ENCODE measurements around the gene HERC2. TPM values are rescaled to one million over a fixed set of nuclear protein-coding genes. Genes with fewer than 3 reads are reported as not detected.
"Not testable (repeated sequence)": the region's sequence is repeated elsewhere in the genome, so short reads cannot be mapped to it uniquely, and the experiment has no call there.

The HERC2 gene, protein sequence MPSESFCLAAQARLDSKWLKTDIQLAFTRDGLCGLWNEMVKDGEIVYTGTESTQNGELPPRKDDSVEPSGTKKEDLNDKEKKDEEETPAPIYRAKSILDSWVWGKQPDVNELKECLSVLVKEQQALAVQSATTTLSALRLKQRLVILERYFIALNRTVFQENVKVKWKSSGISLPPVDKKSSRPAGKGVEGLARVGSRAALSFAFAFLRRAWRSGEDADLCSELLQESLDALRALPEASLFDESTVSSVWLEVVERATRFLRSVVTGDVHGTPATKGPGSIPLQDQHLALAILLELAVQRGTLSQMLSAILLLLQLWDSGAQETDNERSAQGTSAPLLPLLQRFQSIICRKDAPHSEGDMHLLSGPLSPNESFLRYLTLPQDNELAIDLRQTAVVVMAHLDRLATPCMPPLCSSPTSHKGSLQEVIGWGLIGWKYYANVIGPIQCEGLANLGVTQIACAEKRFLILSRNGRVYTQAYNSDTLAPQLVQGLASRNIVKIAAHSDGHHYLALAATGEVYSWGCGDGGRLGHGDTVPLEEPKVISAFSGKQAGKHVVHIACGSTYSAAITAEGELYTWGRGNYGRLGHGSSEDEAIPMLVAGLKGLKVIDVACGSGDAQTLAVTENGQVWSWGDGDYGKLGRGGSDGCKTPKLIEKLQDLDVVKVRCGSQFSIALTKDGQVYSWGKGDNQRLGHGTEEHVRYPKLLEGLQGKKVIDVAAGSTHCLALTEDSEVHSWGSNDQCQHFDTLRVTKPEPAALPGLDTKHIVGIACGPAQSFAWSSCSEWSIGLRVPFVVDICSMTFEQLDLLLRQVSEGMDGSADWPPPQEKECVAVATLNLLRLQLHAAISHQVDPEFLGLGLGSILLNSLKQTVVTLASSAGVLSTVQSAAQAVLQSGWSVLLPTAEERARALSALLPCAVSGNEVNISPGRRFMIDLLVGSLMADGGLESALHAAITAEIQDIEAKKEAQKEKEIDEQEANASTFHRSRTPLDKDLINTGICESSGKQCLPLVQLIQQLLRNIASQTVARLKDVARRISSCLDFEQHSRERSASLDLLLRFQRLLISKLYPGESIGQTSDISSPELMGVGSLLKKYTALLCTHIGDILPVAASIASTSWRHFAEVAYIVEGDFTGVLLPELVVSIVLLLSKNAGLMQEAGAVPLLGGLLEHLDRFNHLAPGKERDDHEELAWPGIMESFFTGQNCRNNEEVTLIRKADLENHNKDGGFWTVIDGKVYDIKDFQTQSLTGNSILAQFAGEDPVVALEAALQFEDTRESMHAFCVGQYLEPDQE (N-terminal part only)
- 10 to 100 TPM; 18.8 to 40.8 TPM for total RNA-seq

DNA sequence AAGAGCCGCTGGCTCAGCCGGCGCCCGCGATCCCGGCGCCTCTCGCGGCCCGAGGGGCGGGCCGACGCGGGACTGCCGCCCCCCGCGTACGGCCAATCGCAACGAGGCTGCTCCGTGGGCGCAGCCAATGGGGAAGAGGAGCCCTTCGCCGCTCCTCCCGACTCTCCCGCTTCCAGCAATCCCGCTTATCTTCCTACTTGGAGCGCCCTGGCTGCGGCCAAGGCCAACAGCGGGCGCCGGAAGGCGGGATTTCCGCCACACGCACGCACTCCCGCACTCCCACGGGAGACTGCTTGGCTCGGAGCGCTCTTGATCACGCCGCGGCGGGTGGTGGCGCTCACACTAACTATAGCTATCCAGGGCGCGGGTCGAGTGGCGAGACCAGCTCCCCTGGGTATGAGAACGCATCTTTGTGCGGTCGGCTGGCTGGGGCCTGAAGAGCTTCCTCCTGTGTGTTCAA lies at the start of gene HERC2:
Gene HERC2 (minus strand): TSS at position 51 of the 460 bp plus-strand sequence. CDS start 746 bp downstream, outside the sequence.
- Mint-ChIP-seq H3K27ac (peak within 1 kb of the TSS; percentile 87), H3K36me3 (ENCODE audit: low read depth) (peaks cover 16% of the 10 kb centered on the region), H3K4me3 (peak within 1 kb of the TSS; percentile 91)
- H3K4me1 Mint-ChIP-seq; H3K9me3 Mint-ChIP-seq; H3K27me3 Mint-ChIP-seq; ATAC-seq (replicated peaks): not testable (repeated sequence)

DNA sequence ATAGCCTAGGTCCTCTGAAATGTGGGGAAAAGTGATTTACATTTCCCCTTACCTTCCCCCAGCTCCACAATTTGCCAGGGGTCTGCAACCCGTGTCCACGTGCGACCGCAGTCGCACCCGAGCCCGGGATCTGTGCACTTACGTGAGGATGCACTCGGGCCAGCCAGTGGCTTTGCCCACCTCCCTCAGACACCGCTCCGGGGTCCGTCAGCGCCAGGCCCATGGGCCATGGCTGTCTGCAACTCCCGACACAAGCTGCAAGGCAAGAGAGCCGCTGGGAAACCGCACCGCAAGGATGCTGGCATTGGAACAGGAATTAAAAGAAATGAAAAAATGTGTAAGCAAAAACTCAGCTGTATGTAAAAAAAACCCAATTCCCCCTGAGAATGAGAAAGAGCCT lies 43.5 kb upstream of the HERC2 start:
- H3K4me3 Mint-ChIP-seq; H3K36me3 Mint-ChIP-seq (ENCODE audit: low read depth); H3K27me3 Mint-ChIP-seq: not testable (repeated sequence)

DNA sequence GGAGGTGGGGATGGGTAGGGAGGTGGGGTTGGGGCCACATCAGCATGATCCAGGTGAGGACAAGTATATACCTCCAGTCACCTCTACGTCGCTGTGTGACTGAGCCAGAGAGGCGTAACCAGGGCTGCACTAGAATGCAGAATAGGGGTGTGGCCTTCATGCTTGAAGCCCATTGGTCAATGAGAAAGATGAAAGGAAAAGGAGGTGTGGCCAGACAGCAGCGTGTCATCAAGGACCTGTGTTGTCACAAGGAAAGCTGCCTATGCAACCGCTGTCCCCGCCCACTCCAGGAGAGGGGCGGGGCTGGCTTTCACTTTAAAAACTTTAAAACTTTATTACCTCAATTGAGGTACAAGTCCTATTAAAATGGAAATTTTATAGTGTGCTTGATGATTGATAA lies 36.0 kb upstream of the HERC2 start, which contains the start of gene GOLGA6L24:
Gene GOLGA6L24 (minus strand): TSS at position 101 of the 400 bp plus-strand sequence. CDS start 61 bp downstream, at position 40.
- not testable (repeated sequence) for H3K36me3 Mint-ChIP-seq (ENCODE audit: low read depth); H3K4me1 Mint-ChIP-seq; ATAC-seq (replicated peaks); H3K27me3 Mint-ChIP-seq; H3K27ac Mint-ChIP-seq; H3K4me3 Mint-ChIP-seq; H3K9me3 Mint-ChIP-seq

More for the DNA sequence above, 43.5 kb upstream of the HERC2 start:
- ATAC-seq (replicated peaks); H3K4me1 Mint-ChIP-seq; H3K27ac Mint-ChIP-seq; H3K9me3 Mint-ChIP-seq: not testable (repeated sequence)

GRCh38 chr15:28321358-28322078 lies 461 bp downstream of the HERC2 start:
- peaks cover 22% of the 10 kb centered on the region for H3K36me3 Mint-ChIP-seq (ENCODE audit: low read depth)
- not testable (repeated sequence) for ATAC-seq (replicated peaks); H3K27me3 Mint-ChIP-seq; H3K9me3 Mint-ChIP-seq; H3K4me1 Mint-ChIP-seq
- peak overlapping the region; percentile 91 for H3K4me3 Mint-ChIP-seq
- peak overlapping the region; percentile 87 for H3K27ac Mint-ChIP-seq

GRCh38 chr15:28319725-28320124 lies 2.3 kb downstream of the HERC2 start:
- H3K27ac Mint-ChIP-seq; H3K4me1 Mint-ChIP-seq; H3K9me3 Mint-ChIP-seq; ATAC-seq (replicated peaks); H3K27me3 Mint-ChIP-seq: not testable (repeated sequence)
- peak overlapping the region; percentile 5 for H3K4me3 Mint-ChIP-seq
- peaks cover 38% of the 10 kb centered on the region for H3K36me3 Mint-ChIP-seq (ENCODE audit: low read depth)

- peaks cover 44% of the 10 kb centered on the region for H3K36me3 Mint-ChIP-seq (ENCODE audit: low read depth)
- not testable (repeated sequence) for ATAC-seq (replicated peaks); H3K27me3 Mint-ChIP-seq; H3K27ac Mint-ChIP-seq; H3K4me3 Mint-ChIP-seq; H3K4me1 Mint-ChIP-seq; H3K9me3 Mint-ChIP-seq
Observed at GRCh38 chr15:28318828-28319227, 3.2 kb downstream of the HERC2 start.

DNA sequence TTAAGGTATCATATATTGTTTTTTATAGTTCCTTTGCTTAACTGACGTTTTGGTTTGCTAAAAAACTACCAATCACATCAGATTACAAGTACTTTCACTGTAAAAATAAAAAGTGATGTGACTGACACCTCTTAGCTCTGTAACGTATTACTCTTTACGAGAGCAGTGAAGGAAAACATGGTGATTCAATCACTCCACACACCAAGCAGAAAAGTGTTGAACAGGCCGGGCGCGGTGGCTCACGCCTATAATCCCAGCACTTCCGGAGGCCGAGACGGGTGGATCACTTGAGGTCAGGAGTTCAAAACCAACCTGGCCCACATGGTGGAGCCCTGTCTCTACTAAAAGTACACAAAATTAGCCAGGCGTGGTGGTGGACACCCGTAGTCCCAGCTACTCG lies 3.9 kb downstream of the HERC2 start:
- not testable (repeated sequence) for H3K27me3 Mint-ChIP-seq; ATAC-seq (replicated peaks); H3K4me3 Mint-ChIP-seq; H3K27ac Mint-ChIP-seq; H3K9me3 Mint-ChIP-seq; H3K4me1 Mint-ChIP-seq
- H3K36me3 Mint-ChIP-seq (ENCODE audit: low read depth): peaks cover 49% of the 10 kb centered on the region

DNA sequence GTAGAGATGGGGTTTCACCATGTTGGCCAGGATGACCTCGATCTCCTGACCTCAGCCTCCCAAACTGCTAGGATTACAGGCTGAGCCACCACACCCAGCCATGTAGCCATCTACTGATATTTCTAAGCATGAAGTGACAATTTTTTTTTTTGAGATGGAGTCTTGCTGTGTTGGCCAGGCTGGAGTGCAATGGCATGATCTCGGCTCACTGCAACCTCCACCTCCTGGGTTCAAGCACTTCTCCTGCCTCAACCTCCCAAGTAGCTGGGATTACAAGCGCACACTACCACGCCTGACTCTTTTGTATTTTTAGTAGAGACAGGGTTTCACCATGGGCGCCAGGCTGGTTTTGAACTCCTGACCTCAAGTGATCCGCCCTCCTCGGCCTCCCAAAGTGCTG lies 5.0 kb downstream of the HERC2 start:
- H3K4me3 Mint-ChIP-seq; H3K9me3 Mint-ChIP-seq; ATAC-seq (replicated peaks); H3K4me1 Mint-ChIP-seq; H3K27me3 Mint-ChIP-seq; H3K27ac Mint-ChIP-seq: not testable (repeated sequence)
- H3K36me3 Mint-ChIP-seq (ENCODE audit: low read depth): peaks cover 49% of the 10 kb centered on the region

DNA sequence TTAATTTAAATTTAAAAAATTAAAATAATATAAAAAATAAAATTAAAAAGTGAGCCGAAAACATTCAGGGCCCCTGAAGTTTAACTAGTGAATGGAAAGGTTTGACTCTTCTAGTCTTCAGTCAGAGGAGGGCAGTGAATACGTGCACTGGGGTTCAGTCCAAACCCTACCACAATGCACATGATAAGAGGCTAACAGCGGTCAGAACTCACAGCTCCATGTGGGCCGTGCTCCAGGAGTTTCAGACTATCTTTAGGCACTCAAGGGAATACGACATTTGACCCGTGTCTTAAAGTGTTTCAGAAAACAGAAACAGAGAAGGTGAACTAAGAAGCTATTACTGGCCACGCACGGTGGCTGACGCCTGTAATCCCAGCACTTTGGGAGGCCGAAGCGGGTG lies 11.5 kb downstream of the HERC2 start:
- H3K9me3 Mint-ChIP-seq; ATAC-seq (replicated peaks); H3K27me3 Mint-ChIP-seq; H3K4me3 Mint-ChIP-seq; H3K27ac Mint-ChIP-seq; H3K4me1 Mint-ChIP-seq: not testable (repeated sequence)
- peaks cover 27% of the 10 kb centered on the region for H3K36me3 Mint-ChIP-seq (ENCODE audit: low read depth)

- not testable (repeated sequence) for H3K27ac Mint-ChIP-seq; H3K27me3 Mint-ChIP-seq; H3K4me3 Mint-ChIP-seq; ATAC-seq (replicated peaks); H3K9me3 Mint-ChIP-seq; H3K4me1 Mint-ChIP-seq
- H3K36me3 Mint-ChIP-seq (ENCODE audit: low read depth): peaks cover 13% of the 10 kb centered on the region
Observed at GRCh38 chr15:28308718-28309117, 13.3 kb downstream of the HERC2 start.

- H3K27me3 Mint-ChIP-seq; ATAC-seq (replicated peaks); H3K4me1 Mint-ChIP-seq; H3K36me3 Mint-ChIP-seq (ENCODE audit: low read depth); H3K9me3 Mint-ChIP-seq; H3K27ac Mint-ChIP-seq; H3K4me3 Mint-ChIP-seq: not testable (repeated sequence)
Observed at GRCh38 chr15:28305700-28306099, 16.3 kb downstream of the HERC2 start.

- H3K4me1 Mint-ChIP-seq; H3K27ac Mint-ChIP-seq; ATAC-seq (replicated peaks); H3K27me3 Mint-ChIP-seq; H3K4me3 Mint-ChIP-seq; H3K9me3 Mint-ChIP-seq: not testable (repeated sequence)
- peaks cover 22% of the 10 kb centered on the region for H3K36me3 Mint-ChIP-seq (ENCODE audit: low read depth)
Observed at GRCh38 chr15:28297434-28297833, 24.5 kb downstream of the HERC2 start.

DNA sequence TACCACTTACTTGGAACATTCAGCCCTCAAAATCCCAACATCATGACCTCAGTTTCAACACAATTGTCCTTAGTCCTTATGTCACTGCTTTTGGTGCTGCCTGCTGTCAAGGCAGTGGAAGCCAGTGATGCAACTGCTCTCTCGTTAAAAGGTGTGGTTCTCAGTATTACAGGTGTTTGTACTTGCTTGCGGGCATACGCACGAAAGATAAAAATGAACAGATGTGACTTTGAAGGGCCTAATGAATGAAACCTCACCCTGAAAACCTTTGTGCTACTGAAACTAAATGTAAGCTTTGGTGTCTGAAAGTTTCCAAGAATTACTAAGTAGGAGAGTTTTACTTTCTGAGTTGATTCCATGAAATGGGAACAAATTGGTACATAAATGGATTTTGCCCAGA lies 25.2 kb downstream of the HERC2 start:
- not testable (repeated sequence) for H3K27me3 Mint-ChIP-seq, H3K9me3 Mint-ChIP-seq

More for the DNA sequence above, 25.2 kb downstream of the HERC2 start:
- peaks cover 28% of the 10 kb centered on the region for H3K36me3 Mint-ChIP-seq (ENCODE audit: low read depth)
- peak; percentile 43 for ATAC-seq (replicated peaks)
- not testable (repeated sequence) for H3K4me1 Mint-ChIP-seq, H3K27ac Mint-ChIP-seq, H3K4me3 Mint-ChIP-seq
